ENCODE data around the gene TMEFF1.

- TF ChIP-seq CTCF (IDR thresholded peaks at IDR 0.05; ENCODE audit: control extremely low read depth in 1 of 3, insufficient read depth in 1 of 3, low read depth in 1 of 3, low read length in 3 of 3) (no peak), POLR2A (IDR thresholded peaks at IDR 0.05; ENCODE audit: control extremely low read depth in 1 of 2, low read depth in 2 of 2, low read length in 2 of 2) (peak; percentile 17 to 63; a peak in 2 of 3 replicates), SP1 (IDR thresholded peaks at IDR 0.05; ENCODE audit: low read depth, low read length) (no peak; the same call in 1 of the 2 replicates), E2F6 (IDR thresholded peaks at IDR 0.05) (peak; percentile 78), TAF1 (IDR thresholded peaks at IDR 0.05; ENCODE audit: low read depth, low read length) (peak; percentile 50; the same call in 1 of the 2 replicates)
These were observed 125.7 kb downstream of the TMEFF1 start for GRCh38 chr9:100598641-100599145.
